PC-3 (cell line): ENCODE results near the gene TBXA2R. TPM values are rescaled to one million over a fixed set of nuclear protein-coding genes. Genes with fewer than 3 reads are reported as not detected.

Source experiments
- ATAC-seq: fragments of 200-7000 bp; cut with Tn5 transposase; 2 replicates; pipeline ENCODE4 v1.9.1; 2020; ENCODE audit warnings: mild to moderate bottlenecking, moderate library complexity
- BruUV-seq: library from RNA; stranded (reverse); fragments of 400-500 nt; replicated peaks from 2 replicates; lab custom pipeline; 2021; lab: Mats Ljungman, UMichigan
- CTCF ChIA-PET: fragments of 300-600 bp; sonication (Branson Sonifier 250); formaldehyde crosslinking; loops from one replicate; lab custom pipeline; 2022; ENCODE audit warnings: antibody characterized with exemption; lab: Charles Lee
- POLR2A ChIA-PET: fragments of 300-600 bp; sonication (Branson Sonifier 250); formaldehyde crosslinking; loops from one replicate; lab custom pipeline; 2022; ENCODE audit warnings: antibody characterized with exemption; ENCODE audit not compliant: unreplicated experiment; lab: Charles Lee
- DNase-seq: peaks from one replicate; pipeline ENCODE4 v3.0.0-alpha.2; 2015
- H2AFZ ChIP-seq: fragments of 300-600 bp; sonication (generic); 2 replicates; pipeline ENCODE4 v1.6.0; 2016; ENCODE audit warnings: antibody characterized with exemption, low read length
- H3F3A ChIP-seq: fragments of 300-600 bp; sonication (generic); one replicate; pipeline ENCODE4 v1.6.0; 2017; ENCODE audit warnings: antibody characterized with exemption, low read length, control low read depth, mild to moderate bottlenecking; ENCODE audit not compliant: unreplicated experiment
- H3K27ac ChIP-seq: fragments of 300-600 bp; sonication (generic); 2 replicates; pipeline ENCODE4 v1.5.1; 2016; ENCODE audit warnings: mild to moderate bottlenecking, low read length
- H3K27me3 ChIP-seq: fragments of 300-600 bp; sonication (generic); 2 replicates; pipeline ENCODE4 v1.6.1; 2016; ENCODE audit warnings: low read length, mixed read lengths
- H3K36me3 ChIP-seq: fragments of 300-600 bp; sonication (generic); 2 replicates; pipeline ENCODE4 v1.6.1; 2016; ENCODE audit warnings: low read depth, mixed run types, low read length, mixed read lengths
- H3K4me1 ChIP-seq: fragments of 300-600 bp; sonication (generic); 2 replicates; pipeline ENCODE4 v1.5.1; 2016; ENCODE audit warnings: low read length; ENCODE audit not compliant: insufficient read depth
- H3K4me2 ChIP-seq: fragments of 300-600 bp; sonication (generic); 2 replicates; pipeline ENCODE4 v1.6.0; 2016; ENCODE audit warnings: low read length
- H3K4me3 ChIP-seq: fragments of 300-600 bp; sonication (generic); 2 replicates; pipeline ENCODE4 v1.5.1; 2016; ENCODE audit warnings: mild to moderate bottlenecking, low read length, mixed read lengths
- H3K79me2 ChIP-seq: fragments of 300-600 bp; sonication (generic); 2 replicates; pipeline ENCODE4 v1.6.1; 2017; ENCODE audit warnings: low read length, mixed read lengths
- H3K9ac ChIP-seq: fragments of 300-600 bp; sonication (generic); 2 replicates; pipeline ENCODE4 v1.6.0; 2016; ENCODE audit warnings: mild to moderate bottlenecking, low read length
- H3K9me2 ChIP-seq: fragments of 300-600 bp; sonication (generic); replicated peaks from 2 replicates; pipeline ENCODE4 v1.6.1; 2016; ENCODE audit warnings: mixed run types, low read length, mixed read lengths
- H3K9me3 ChIP-seq: fragments of 300-600 bp; sonication (generic); 2 replicates; pipeline ENCODE4 v1.6.1; 2016; ENCODE audit warnings: low read length, mixed read lengths
- H4K20me1 ChIP-seq: fragments of 300-600 bp; sonication (generic); 2 replicates; pipeline ENCODE4 v1.6.1; 2016; ENCODE audit warnings: low read length, mixed read lengths
- CTCF ChIP-seq: fragments of 300-600 bp; sonication (generic); conservative IDR thresholded peaks from 2 replicates; pipeline ENCODE4 v1.5.1; 2017; ENCODE audit warnings: antibody characterized with exemption, low read depth, mild to moderate bottlenecking, low read length
- EZH2 ChIP-seq: fragments of 300-600 bp; sonication (generic); IDR thresholded peaks from one replicate; pipeline ENCODE4 v1.6.1; 2017; ENCODE audit warnings: antibody characterized with exemption, mild to moderate bottlenecking, low read length; ENCODE audit not compliant: unreplicated experiment
- EZH2phosphoT487 ChIP-seq: fragments of 300-600 bp; sonication (generic); IDR thresholded peaks from 2 replicates; pipeline ENCODE4 v1.6.1; 2018; ENCODE audit warnings: mild to moderate bottlenecking, antibody characterized with exemption, low read length, borderline replicate concordance
- intact Hi-C: fragments of 100-400 bp; cut with micrococcal nuclease; formaldehyde crosslinking; loops from 2 replicates; pipeline ENCODE4 v1.9.0; 2023
- total RNA-seq: library from RNA; depleted of rRNA; stranded (reverse); fragments of >200 nt; gene quantifications from 2 replicates; pipeline ENCODE4 v1.2.3, GENCODE V29; 2014

Gene TBXA2R
- total RNA-seq, 1 experiment from 2014 or later, result 0.77 TPM

- peaks cover 1% of the 10 kb centered on the region; the same call in 1 of the 2 replicates for H3K4me1 ChIP-seq
- CTCF ChIA-PET, result no interaction called here
- POLR2A ChIA-PET, result no interaction called here
- H3K27ac ChIP-seq, result no peak overlapping the region
- H3K79me2 ChIP-seq, result peaks cover 5% of the 10 kb centered on the region; the same call in 1 of the 2 replicates
- no peaks in the 10 kb centered on the region for H4K20me1 ChIP-seq
- DNase-seq, result no peak
- TF ChIP-seq EZH2, result no peak
- TF ChIP-seq EZH2phosphoT487, result no peak
- 0 out of 2 replicates have a peak, but pooled peaks have one; percentile 7 for TF ChIP-seq CTCF
- no peaks in the 10 kb centered on the region for H3K9me3 ChIP-seq
- no peaks in the 10 kb centered on the region for H3F3A ChIP-seq
- BruUV-seq, result no TSS peak
- H3K9me2 ChIP-seq, result no peaks in the 10 kb centered on the region
- ATAC-seq, result no peak
- H3K36me3 ChIP-seq, result 0 out of 2 replicates have a peak, but pooled peaks cover 6% of the 10 kb centered on the region
- no peak overlapping the region for H3K4me3 ChIP-seq
- intact Hi-C loops, result no loop called here
- no peak overlapping the region for H3K4me2 ChIP-seq
- no peak overlapping the region for H3K9ac ChIP-seq
- no peaks in the 10 kb centered on the region for H3K27me3 ChIP-seq
- no peak overlapping the region for H2AFZ ChIP-seq
Observed at GRCh38 chr19:3547767-3548282, 58.9 kb downstream of the TBXA2R start.

- Histone ChIP-seq H3K4me2 (no peak overlapping the region), H3K27me3 (no peaks in the 10 kb centered on the region), H3K36me3 (0 out of 2 replicates have a peak, but pooled peaks cover 6% of the 10 kb centered on the region), H3K79me2 (peaks cover under 1% of the 10 kb centered on the region; the same call in 1 of the 2 replicates), H3F3A (no peaks in the 10 kb centered on the region), H4K20me1 (no peaks in the 10 kb centered on the region), H3K9ac (no peak overlapping the region), H3K9me2 (no peaks in the 10 kb centered on the region), H3K9me3 (no peaks in the 10 kb centered on the region), H3K27ac (no peak overlapping the region), H2AFZ (no peak overlapping the region), H3K4me1 (no peaks in the 10 kb centered on the region), H3K4me3 (no peak overlapping the region)
- intact Hi-C loops, result no loop called here
- TF ChIP-seq CTCF (peak; percentile 60), EZH2phosphoT487 (no peak)
- DNase-seq (peak; percentile 24), ATAC-seq (no peak)
- no TSS peak for BruUV-seq
- CTCF ChIA-PET, result no interaction called here
- POLR2A ChIA-PET, result no interaction called here
Observed at GRCh38 chr19:3547301-3547731, 59.4 kb downstream of the TBXA2R start.

GRCh38 chr19:3546119-3546518, 60.6 kb downstream of the TBXA2R start:
- intact Hi-C loops, result no loop called here
- ATAC-seq, result no peak
- TF ChIP-seq EZH2 (no peak), EZH2phosphoT487 (no peak), CTCF (no peak)
- CTCF ChIA-PET, result no interaction called here
- H4K20me1 ChIP-seq, result no peaks in the 10 kb centered on the region
- no TSS peak for BruUV-seq
- no peak overlapping the region for H2AFZ ChIP-seq
- H3K4me3 ChIP-seq, result no peak overlapping the region
- H3K79me2 ChIP-seq, result no peaks in the 10 kb centered on the region
- no peak for DNase-seq
- H3K27ac ChIP-seq, result no peak overlapping the region
- H3K9me2 ChIP-seq, result no peaks in the 10 kb centered on the region
- no peaks in the 10 kb centered on the region for H3K27me3 ChIP-seq
- no peak overlapping the region for H3K4me2 ChIP-seq
- no peaks in the 10 kb centered on the region for H3K9me3 ChIP-seq
- POLR2A ChIA-PET, result no interaction called here
- 0 out of 2 replicates have a peak, but pooled peaks cover 6% of the 10 kb centered on the region for H3K36me3 ChIP-seq
- no peaks in the 10 kb centered on the region for H3F3A ChIP-seq
- no peaks in the 10 kb centered on the region for H3K4me1 ChIP-seq
- H3K9ac ChIP-seq, result no peak overlapping the region
